K562 (cell line): ENCODE results near the gene LST1. TPM values are rescaled to one million over a fixed set of nuclear protein-coding genes. Genes with fewer than 3 reads are reported as not detected.

Experiments used
- ATF1 ChIP-seq, 2 experiments: fragments of 450-650 bp in 1 of 2; IDR thresholded peaks; 2 replicates each; pipeline ENCODE4 v1.6.1; 2016; ENCODE audit warnings: missing compliant biosample characterization in 1 of 2, missing genetic modification characterization in 1 of 2
- ATF7 ChIP-seq: fragments of 450-650 bp; IDR thresholded peaks from 2 replicates; pipeline ENCODE4 v1.7.1; 2014; ENCODE audit warnings: mild to moderate bottlenecking, moderate library complexity
- COPS2 ChIP-seq: fragments of 450-650 bp; conservative IDR thresholded peaks from 2 replicates; pipeline ENCODE4 v1.6.1; 2016; ENCODE audit warnings: mild to moderate bottlenecking, moderate library complexity
- CREB3L1 ChIP-seq: fragments of 450-650 bp; IDR thresholded peaks from 2 replicates; pipeline ENCODE4 v1.6.1; 2014; ENCODE audit warnings: low read depth, mild to moderate bottlenecking, moderate library complexity, borderline replicate concordance
- FOS ChIP-seq: IDR thresholded peaks from 3 replicates; pipeline ENCODE4 v1.6.1; 2011; ENCODE audit not compliant: insufficient read length; ENCODE audit errors: extremely low read depth
- GATA2 ChIP-seq: sonication (generic); formaldehyde crosslinking; IDR thresholded peaks from 2 replicates; pipeline ENCODE4 v1.4.0; 2020; ENCODE audit warnings: mild to moderate bottlenecking, missing genetic modification reagents
- GTF2E2 ChIP-seq: fragments of 200-800 bp; sonication (Bioruptor generic); IDR thresholded peaks from 2 replicates; pipeline ENCODE4 v1.6.1; 2016; ENCODE audit warnings: missing genetic modification characterization, missing compliant biosample characterization
- HDAC6 ChIP-seq: IDR thresholded peaks from 2 replicates; pipeline ENCODE4 v1.6.1; 2012; ENCODE audit warnings: low read depth, mild to moderate bottlenecking, control low read depth, inconsistent platforms, low read length, moderate library complexity
- KDM2B ChIP-seq: fragments of 250-450 bp; sonication (Bioruptor Pico); IDR thresholded peaks from 2 replicates; pipeline ENCODE4 v1.8.0; 2021; ENCODE audit warnings: mild to moderate bottlenecking, moderate library complexity
- KHSRP ChIP-seq: fragments of 450-650 bp; IDR thresholded peaks from 2 replicates; pipeline ENCODE4 v1.6.1; 2017
- MIER1 ChIP-seq: fragments of 450-650 bp; IDR thresholded peaks from 2 replicates; pipeline ENCODE4 v1.6.1; 2016; ENCODE audit warnings: antibody characterized with exemption, mild to moderate bottlenecking, low read depth
- PKNOX1 ChIP-seq: fragments of 450-650 bp; IDR thresholded peaks from 2 replicates; pipeline ENCODE4 v1.6.1; 2016
- POLR3A ChIP-seq: IDR thresholded peaks from 2 replicates; pipeline ENCODE4 v1.6.1; 2011; ENCODE audit warnings: borderline replicate concordance, mild to moderate bottlenecking, moderate library complexity; ENCODE audit not compliant: insufficient read length, insufficient read depth; ENCODE audit errors: extremely low read depth
- POLR3G ChIP-seq: IDR thresholded peaks from 2 replicates; pipeline ENCODE4 v1.6.1; 2011; ENCODE audit not compliant: insufficient read length, insufficient replicate concordance; ENCODE audit errors: extremely low read depth
- PURB ChIP-seq: sonication (generic); formaldehyde crosslinking; IDR thresholded peaks from 2 replicates; pipeline ENCODE4 v1.9.0; 2021; ENCODE audit warnings: low read depth, mild to moderate bottlenecking, missing genetic modification reagents
- SAP30 ChIP-seq: fragments of 200-600 bp; sonication (generic); IDR thresholded peaks from 2 replicates; pipeline ENCODE4 v1.6.1; 2012; ENCODE audit warnings: borderline replicate concordance, low read depth, mild to moderate bottlenecking, moderate library complexity, low read length, control low read depth, inconsistent platforms; ENCODE audit not compliant: insufficient read depth, poor library complexity, severe bottlenecking
- SMAD2 ChIP-seq: fragments of 150-350 bp; IDR thresholded peaks from 2 replicates; pipeline ENCODE4 v1.6.1; 2014; ENCODE audit warnings: low read depth, mild to moderate bottlenecking, low read length
- SRSF9 ChIP-seq: fragments of 200-400 bp; formaldehyde crosslinking; IDR thresholded peaks from 2 replicates; pipeline ENCODE4 v1.6.1; 2017; ENCODE audit warnings: low read depth, low read length, borderline replicate concordance
- XRCC3 ChIP-seq: fragments of 450-650 bp; IDR thresholded peaks from 2 replicates; pipeline ENCODE4 v1.6.1; 2017; ENCODE audit warnings: mild to moderate bottlenecking, moderate library complexity
- YY1 ChIP-seq, 3 experiments: IDR thresholded peaks; 2 replicates each; pipeline ENCODE4 v1.6.1; 2011; ENCODE audit warnings: low read length in 2 of 3, mild to moderate bottlenecking in 2 of 3, moderate library complexity in 2 of 3, borderline replicate concordance in 1 of 3, control low read depth in 1 of 3, low read depth in 1 of 3; ENCODE audit not compliant: insufficient read depth in 3 of 3, insufficient replicate concordance in 2 of 3, control insufficient read depth in 1 of 3, insufficient read length in 1 of 3; ENCODE audit errors: extremely low read depth in 1 of 3
- ZBED1 ChIP-seq: IDR thresholded peaks from 2 replicates; pipeline ENCODE4 v1.6.1; 2014
- ZBTB34 ChIP-seq: fragments of 250-450 bp; sonication (Bioruptor Pico); IDR thresholded peaks from 2 replicates; pipeline ENCODE4 v1.8.0; 2021; ENCODE audit warnings: mild to moderate bottlenecking, moderate library complexity
- ZNF561 ChIP-seq: fragments of 450-650 bp; formaldehyde crosslinking; conservative IDR thresholded peaks from 2 replicates; pipeline ENCODE4 v1.4.0; 2020; ENCODE audit warnings: mild to moderate bottlenecking, moderate library complexity
- ZSCAN29 ChIP-seq: fragments of 450-650 bp; IDR thresholded peaks from 2 replicates; pipeline ENCODE4 v1.6.1; 2017
- polyA plus RNA-seq, 8 experiments: library from polyadenylated mRNA; depleted of rRNA in 4 of 8; stranded (reverse) in 5 of 8; unstranded in 3 of 8; fragments of >200 nt; fragmentation: Nextera tagmentation in 2 of 8; fragmentation: Illumina TruSeq in 1 of 8; extraction: Ambion mirVana in 2 of 8; extraction: Trizol in 1 of 8; gene quantifications; 2 replicates each; pipeline versions ENCODE4 v1.2.1 to v1.2.3, GENCODE V29; 2011 to 2014; ENCODE audit warnings: inconsistent platforms in 1 of 8, missing spikeins in 1 of 8
- total RNA-seq, 7 experiments: library from RNA; depleted of rRNA in 6 of 7; stranded (reverse); fragments of >200 nt in 6 of 7; fragmentation: Illumina TruSeq in 2 of 7; extraction: Trizol in 2 of 7; gene quantifications; 2 replicates each; pipeline versions ENCODE4 v1.2.1 to v1.2.3, GENCODE V29; 2011 to 2021; ENCODE audit warnings: low replicate concordance in 1 of 7

Gene LST1
- total and polyA plus RNA-seq, 9 of the 15 experiments (the other 6 are each of a cell fraction or from before 2014, with no cell fraction given) = 0.82 to 7.8 (median 1.7) TPM

GRCh38 chr6:31541658-31542521 is 44.2 kb upstream of the LST1 start, which contains the start of gene DDX39B (continued):
- TF ChIP-seq KHSRP = no peak
- no peak for TF ChIP-seq ZBTB34
- no peak for TF ChIP-seq KDM2B (CRISPR knock-in tag)
- TF ChIP-seq ZSCAN29 = peak; percentile 89
- no peak for TF ChIP-seq POLR3G
- peak; percentile 98 for TF ChIP-seq GTF2E2
- no peak for TF ChIP-seq ATF1 (CRISPR knock-in tag; IDR thresholded peaks at IDR 0.05)
- peak; percentile 88 for TF ChIP-seq ATF1 (tag; IDR thresholded peaks at IDR 0.05)
- no peak for TF ChIP-seq PURB
- TF ChIP-seq COPS2 = no peak
- TF ChIP-seq ZBED1 = 0 out of 2 replicates have a peak, but pooled peaks have one; percentile 30
- no peak for TF ChIP-seq ZNF561
- TF ChIP-seq GATA2 (CRISPR knock-in tag) = no peak
- TF ChIP-seq XRCC3 = no peak
- TF ChIP-seq POLR3A = no peak
- no peak for TF ChIP-seq SRSF9
- TF ChIP-seq SAP30 = peak; percentile 53
- no peak for TF ChIP-seq HDAC6
- TF ChIP-seq ATF7 = peak; percentile 72
- TF ChIP-seq PKNOX1 = no peak
- TF ChIP-seq SMAD2 = no peak
- TF ChIP-seq CREB3L1 = peak; percentile 73
- peak; percentile 91 to 96 (median 92) for TF ChIP-seq YY1 (IDR thresholded peaks at IDR 0.05; ENCODE audit: borderline replicate concordance in 1 of 3, control insufficient read depth in 1 of 3, extremely low read depth in 1 of 3, insufficient read depth in 3 of 3, insufficient read length in 1 of 3, insufficient replicate concordance in 2 of 3, low read depth in 1 of 3, low read length in 2 of 3)
- TF ChIP-seq FOS = no peak
- TF ChIP-seq MIER1 = no peak; the same call in 1 of the 2 replicates
